Hippocampal formation (tissue), 2 donors: ENCODE measurements around the gene TCN1.

ENCODE experiments used
- DNase-seq, 2 donors: peaks; one replicate each; lab custom pipeline; 2025; lab: John Stamatoyannopoulos, UW

Gene TCN1

GRCh38 chr11:59807047-59807610 is 59.2 kb downstream of the TCN1 start:
- no peak for DNase-seq

GRCh38 chr11:59804061-59804460 is 62.2 kb downstream of the TCN1 start:
- no peak for DNase-seq
